HEK293 (cell line): ENCODE results near the gene SCD.

Experiments used
- ZNF121 ChIP-seq: fragments of 450-650 bp; formaldehyde crosslinking; IDR thresholded peaks from 2 replicates; pipeline ENCODE4 v1.5.1; 2016; ENCODE audit warnings: missing biosample characterization, missing genetic modification characterization
- ZNF560 ChIP-seq: fragments of 450-650 bp; formaldehyde crosslinking; IDR thresholded peaks from 2 replicates; pipeline ENCODE4 v1.5.1; 2017; ENCODE audit warnings: missing biosample characterization, missing genetic modification characterization, borderline replicate concordance
- TF ChIP-seq, protein P1 (sequence below): fragments of 450-650 bp; formaldehyde crosslinking; IDR thresholded peaks from 2 replicates; pipeline ENCODE4 v1.5.1; 2016; ENCODE audit warnings: missing biosample characterization, missing genetic modification characterization
- TF ChIP-seq, protein P2 (sequence below): fragments of 450-650 bp; formaldehyde crosslinking; IDR thresholded peaks from 2 replicates; pipeline ENCODE4 v1.5.1; 2016; ENCODE audit warnings: missing biosample characterization, missing genetic modification characterization

DNA sequence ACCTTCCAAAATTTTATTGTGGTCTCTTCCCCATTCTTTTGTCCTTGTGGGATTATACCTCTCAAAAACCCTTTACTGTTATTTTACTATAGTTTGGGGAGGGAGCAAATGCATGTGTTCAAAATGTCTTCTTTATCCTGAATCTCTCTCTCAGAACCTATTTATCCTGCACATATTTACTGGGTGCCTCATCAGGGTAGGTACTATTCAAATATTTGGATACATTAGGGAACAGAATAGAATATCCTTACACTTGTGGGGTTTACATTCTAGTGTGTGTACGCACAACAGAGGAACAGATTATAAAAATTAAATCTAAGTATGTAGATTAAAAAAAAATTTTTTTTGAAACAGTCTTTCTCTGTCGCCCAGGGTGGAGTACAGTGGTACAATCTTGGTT is 48.6 kb downstream of the SCD start:
- TF ChIP-seq, protein P1, sequence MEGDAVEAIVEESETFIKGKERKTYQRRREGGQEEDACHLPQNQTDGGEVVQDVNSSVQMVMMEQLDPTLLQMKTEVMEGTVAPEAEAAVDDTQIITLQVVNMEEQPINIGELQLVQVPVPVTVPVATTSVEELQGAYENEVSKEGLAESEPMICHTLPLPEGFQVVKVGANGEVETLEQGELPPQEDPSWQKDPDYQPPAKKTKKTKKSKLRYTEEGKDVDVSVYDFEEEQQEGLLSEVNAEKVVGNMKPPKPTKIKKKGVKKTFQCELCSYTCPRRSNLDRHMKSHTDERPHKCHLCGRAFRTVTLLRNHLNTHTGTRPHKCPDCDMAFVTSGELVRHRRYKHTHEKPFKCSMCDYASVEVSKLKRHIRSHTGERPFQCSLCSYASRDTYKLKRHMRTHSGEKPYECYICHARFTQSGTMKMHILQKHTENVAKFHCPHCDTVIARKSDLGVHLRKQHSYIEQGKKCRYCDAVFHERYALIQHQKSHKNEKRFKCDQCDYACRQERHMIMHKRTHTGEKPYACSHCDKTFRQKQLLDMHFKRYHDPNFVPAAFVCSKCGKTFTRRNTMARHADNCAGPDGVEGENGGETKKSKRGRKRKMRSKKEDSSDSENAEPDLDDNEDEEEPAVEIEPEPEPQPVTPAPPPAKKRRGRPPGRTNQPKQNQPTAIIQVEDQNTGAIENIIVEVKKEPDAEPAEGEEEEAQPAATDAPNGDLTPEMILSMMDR (tag by site-specific recombination) = no peak
- TF ChIP-seq, protein P2, sequence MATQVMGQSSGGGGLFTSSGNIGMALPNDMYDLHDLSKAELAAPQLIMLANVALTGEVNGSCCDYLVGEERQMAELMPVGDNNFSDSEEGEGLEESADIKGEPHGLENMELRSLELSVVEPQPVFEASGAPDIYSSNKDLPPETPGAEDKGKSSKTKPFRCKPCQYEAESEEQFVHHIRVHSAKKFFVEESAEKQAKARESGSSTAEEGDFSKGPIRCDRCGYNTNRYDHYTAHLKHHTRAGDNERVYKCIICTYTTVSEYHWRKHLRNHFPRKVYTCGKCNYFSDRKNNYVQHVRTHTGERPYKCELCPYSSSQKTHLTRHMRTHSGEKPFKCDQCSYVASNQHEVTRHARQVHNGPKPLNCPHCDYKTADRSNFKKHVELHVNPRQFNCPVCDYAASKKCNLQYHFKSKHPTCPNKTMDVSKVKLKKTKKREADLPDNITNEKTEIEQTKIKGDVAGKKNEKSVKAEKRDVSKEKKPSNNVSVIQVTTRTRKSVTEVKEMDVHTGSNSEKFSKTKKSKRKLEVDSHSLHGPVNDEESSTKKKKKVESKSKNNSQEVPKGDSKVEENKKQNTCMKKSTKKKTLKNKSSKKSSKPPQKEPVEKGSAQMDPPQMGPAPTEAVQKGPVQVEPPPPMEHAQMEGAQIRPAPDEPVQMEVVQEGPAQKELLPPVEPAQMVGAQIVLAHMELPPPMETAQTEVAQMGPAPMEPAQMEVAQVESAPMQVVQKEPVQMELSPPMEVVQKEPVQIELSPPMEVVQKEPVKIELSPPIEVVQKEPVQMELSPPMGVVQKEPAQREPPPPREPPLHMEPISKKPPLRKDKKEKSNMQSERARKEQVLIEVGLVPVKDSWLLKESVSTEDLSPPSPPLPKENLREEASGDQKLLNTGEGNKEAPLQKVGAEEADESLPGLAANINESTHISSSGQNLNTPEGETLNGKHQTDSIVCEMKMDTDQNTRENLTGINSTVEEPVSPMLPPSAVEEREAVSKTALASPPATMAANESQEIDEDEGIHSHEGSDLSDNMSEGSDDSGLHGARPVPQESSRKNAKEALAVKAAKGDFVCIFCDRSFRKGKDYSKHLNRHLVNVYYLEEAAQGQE (tag by site-specific recombination) = no peak
- TF ChIP-seq ZNF121 (tag by site-specific recombination) = no peak
- TF ChIP-seq ZNF560 (tag by site-specific recombination) = no peak
